GM12891 (cell line): Measurements from ENCODE around the gene SPNS2.

ENCODE experiments used
- DNase-seq: peaks from one replicate; pipeline ENCODE4 v3.0.0; 2011; ENCODE audit warnings: low spot score; ENCODE audit not compliant: insufficient read length
- FAIRE-seq: peaks from 2 replicates; lab custom pipeline; 2011; peaks lifted over from hg19 to GRCh38; lab: Jason Lieb, UNC
- PAX5 ChIP-seq: IDR thresholded peaks from 2 replicates; pipeline ENCODE4 v1.6.1; 2011; ENCODE audit warnings: low read length, moderate library complexity, mild to moderate bottlenecking; ENCODE audit not compliant: insufficient read depth, severe bottlenecking
- POLR2A ChIP-seq: IDR thresholded peaks from 2 replicates; pipeline ENCODE4 v1.6.1; 2011; ENCODE audit warnings: low read depth, low read length, control low read depth
- POLR2AphosphoS5 ChIP-seq: IDR thresholded peaks from 2 replicates; pipeline ENCODE4 v1.6.1; 2011; ENCODE audit warnings: low read depth, low read length, control low read depth
- POU2F2 ChIP-seq: IDR thresholded peaks from 2 replicates; pipeline ENCODE4 v1.6.1; 2011; ENCODE audit warnings: low read depth, mild to moderate bottlenecking, control low read depth, low read length, moderate library complexity
- SPI1 ChIP-seq: IDR thresholded peaks from 2 replicates; pipeline ENCODE4 v1.6.1; 2011; ENCODE audit warnings: low read depth, low read length, control low read depth
- TAF1 ChIP-seq: IDR thresholded peaks from 2 replicates; pipeline ENCODE4 v1.6.1; 2011; ENCODE audit warnings: low read depth, low read length, control low read depth

Gene SPNS2

DNA sequence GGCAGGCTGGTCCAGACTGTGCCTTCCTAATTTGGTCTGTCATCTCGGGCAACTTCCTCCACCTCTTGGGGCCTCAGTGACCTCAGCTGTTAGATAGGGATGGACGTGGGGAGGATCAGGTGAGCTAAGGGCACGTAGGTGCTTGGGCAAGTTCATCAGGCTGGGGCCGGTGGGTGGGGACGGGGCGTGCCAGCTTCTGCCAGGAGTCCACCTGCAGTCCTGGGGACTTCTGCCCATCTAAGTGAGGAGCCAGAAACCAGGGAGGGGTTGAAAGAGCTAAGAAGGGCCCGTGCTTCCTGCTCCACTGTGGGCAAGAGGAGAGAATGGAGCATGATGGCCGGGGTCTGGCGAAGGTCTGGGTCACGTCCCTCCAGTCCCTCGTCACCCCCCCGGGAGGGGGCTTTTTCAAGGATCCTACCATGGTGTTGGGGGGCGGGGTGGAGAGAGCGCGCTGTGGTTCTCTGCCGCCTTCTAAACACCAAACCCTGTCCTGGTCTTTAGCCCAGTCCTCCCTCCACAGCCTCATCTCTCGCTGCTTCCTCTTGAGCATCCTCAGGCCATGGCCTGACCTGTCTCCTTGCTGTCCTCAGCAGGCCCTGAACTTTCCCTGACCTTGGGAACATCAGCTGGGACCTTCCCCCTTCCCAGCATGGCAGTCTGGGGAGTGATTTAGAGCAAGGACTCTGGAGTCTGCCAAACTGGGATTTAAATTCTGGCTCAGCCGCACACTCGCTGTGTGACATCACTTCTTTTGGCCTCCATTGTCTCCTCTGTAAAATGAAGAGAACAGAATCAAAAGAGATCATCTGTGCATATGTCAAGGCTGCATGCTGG, 21.6 kb downstream of the SPNS2 start:
- no peak for TF ChIP-seq TAF1
- no peak for TF ChIP-seq SPI1
- TF ChIP-seq PAX5 = no peak
- no peak for TF ChIP-seq POLR2A
- no peak for TF ChIP-seq POLR2AphosphoS5
- TF ChIP-seq POU2F2 = no peak
- DNase-seq = no peak
- FAIRE-seq = no peak

DNA sequence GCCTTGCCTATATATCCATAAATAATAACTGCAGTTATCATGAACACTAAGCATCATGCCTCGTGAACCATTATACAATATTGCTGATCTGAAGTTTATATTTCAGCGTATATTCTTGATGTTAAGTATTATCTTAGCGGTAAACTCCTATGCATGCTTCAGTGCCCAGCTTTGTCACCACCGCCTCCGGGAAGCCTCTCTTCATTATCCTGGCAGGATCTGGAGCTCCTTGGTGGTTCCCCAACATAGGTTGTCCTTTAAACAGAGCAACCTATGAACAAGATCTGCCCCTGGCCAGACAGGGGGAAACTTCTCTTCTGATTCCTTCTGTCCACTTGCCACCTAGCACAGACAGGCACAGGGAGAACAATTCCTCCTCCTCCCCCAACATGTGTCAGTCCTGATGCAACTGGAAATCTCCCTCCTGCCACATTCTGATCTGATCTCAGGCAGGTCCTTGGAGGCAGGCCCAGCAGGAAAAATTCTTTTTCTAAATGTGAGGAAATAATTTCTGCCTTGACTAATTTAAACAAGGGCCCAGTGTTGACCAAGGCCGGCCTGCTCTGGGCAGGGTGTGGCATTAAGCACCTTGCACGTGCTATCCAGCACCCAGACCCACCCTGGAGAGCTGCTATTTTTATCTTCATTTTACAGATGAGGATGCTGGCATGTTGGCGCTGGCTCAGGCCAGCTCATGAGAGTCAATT, 22.4 kb downstream of the SPNS2 start:
- FAIRE-seq = no peak

DNA sequence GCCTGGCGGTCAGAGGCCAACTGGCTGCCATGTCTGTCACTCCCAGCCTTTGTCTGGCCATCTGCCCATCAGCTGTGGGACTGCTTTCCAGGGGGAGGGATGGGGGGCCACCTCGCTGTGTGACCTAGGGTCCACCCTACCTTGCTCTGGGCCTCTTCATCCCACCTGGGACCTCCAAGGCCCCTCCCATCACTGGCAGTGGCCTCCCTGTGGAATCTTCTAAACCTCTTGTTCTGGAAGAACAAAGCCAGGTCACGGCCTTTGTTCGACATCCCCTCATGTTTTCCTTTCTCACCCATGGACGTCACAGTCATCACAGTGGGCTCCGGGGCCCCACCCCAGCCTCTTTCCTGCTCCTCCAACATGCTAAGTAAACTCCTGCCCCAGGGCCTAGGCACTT, 24.0 kb downstream of the SPNS2 start:
- FAIRE-seq = no peak
- TF ChIP-seq POLR2A (no peak), SPI1 (no peak), TAF1 (no peak), POLR2AphosphoS5 (no peak)
- DNase-seq = no peak

More for the DNA sequence above, 22.4 kb downstream of the SPNS2 start:
- DNase-seq = no peak
- no peak for TF ChIP-seq POLR2AphosphoS5
- TF ChIP-seq POLR2A = no peak
- no peak for TF ChIP-seq TAF1
- TF ChIP-seq PAX5 = no peak
- no peak for TF ChIP-seq SPI1
- TF ChIP-seq POU2F2 = no peak

DNA sequence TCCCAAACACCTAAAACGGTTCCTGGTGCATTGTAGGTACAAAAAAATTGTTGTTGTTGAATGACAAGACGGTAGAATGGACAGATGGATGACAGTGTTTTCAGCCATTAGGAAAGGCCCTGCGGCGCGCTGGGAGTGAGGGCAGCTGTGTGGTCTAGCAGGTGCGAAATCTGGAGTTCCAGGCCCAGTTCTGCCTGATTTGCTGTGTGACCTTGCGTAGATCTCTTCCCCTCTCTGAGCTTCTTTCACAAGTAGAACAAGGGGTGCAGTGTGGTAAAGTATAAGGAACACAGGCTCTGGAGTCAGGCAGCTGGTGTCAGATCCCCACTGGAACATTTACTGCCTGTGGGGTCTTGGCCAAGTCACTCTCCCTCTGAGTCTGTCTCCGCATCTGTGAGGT, 25.3 kb downstream of the SPNS2 start:
- no peak for TF ChIP-seq PAX5
- FAIRE-seq = no peak
- no peak for DNase-seq

DNA sequence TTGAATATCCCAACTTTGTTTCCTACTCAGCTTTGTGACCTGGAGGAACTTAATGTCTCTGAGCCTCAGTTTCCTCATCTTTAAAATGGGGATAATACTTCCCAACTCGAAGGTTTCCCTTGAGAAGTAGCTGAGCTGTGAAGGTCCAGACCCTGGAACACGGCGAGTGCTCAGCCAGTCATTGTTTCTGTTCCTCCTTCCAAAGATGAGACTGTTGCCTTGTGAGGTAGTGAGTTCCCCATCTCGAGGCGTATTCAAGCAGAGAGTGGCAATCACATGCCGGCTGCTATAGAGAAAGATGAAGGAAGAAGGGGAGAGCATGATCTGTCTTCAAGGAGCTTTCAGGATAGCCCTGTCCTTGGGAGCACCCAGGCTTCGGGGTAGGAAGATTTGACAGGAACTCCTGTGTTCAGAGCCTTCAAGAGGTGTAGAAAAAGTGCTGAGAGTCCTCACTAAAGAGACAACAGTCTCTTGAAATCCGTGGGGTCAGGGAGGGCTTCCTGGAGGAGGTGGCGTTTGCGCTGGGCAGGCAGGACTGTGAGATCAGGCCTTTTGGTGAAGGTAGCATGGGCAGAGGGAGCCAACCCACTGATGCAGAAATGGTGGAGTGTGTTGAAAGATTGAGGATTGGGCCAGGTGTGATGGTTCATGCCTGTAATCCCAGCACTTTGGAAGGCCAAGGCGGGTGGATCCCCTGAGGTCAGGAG, 27.2 kb downstream of the SPNS2 start:
- no peak for DNase-seq
- FAIRE-seq = no peak
- TF ChIP-seq POLR2AphosphoS5 = no peak
- no peak for TF ChIP-seq POLR2A
- TF ChIP-seq SPI1 = no peak

DNA sequence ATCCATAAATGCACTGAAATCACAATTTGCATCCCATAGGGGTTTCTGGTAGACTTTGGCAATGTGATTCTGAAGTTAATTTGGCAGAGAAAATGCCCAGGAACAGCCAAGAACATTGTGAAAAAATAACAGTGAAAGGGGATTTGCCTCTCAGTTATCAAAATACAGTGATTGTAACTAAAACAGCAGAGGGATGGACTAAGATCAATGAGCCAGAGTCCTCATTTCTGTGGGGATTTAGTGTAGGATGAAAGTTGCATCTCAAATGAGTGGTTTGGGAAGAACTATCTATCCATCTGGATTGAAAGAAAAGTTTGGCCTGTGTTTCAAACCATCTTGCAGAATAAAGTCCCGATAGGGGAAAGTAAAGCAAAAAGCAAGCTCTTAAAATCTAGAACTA, 28.5 kb downstream of the SPNS2 start:
- DNase-seq = no peak
- FAIRE-seq = no peak
- no peak for TF ChIP-seq POLR2AphosphoS5
- no peak for TF ChIP-seq POU2F2
- TF ChIP-seq POLR2A = no peak
- no peak for TF ChIP-seq PAX5
- TF ChIP-seq TAF1 = no peak
- TF ChIP-seq SPI1 = no peak

DNA sequence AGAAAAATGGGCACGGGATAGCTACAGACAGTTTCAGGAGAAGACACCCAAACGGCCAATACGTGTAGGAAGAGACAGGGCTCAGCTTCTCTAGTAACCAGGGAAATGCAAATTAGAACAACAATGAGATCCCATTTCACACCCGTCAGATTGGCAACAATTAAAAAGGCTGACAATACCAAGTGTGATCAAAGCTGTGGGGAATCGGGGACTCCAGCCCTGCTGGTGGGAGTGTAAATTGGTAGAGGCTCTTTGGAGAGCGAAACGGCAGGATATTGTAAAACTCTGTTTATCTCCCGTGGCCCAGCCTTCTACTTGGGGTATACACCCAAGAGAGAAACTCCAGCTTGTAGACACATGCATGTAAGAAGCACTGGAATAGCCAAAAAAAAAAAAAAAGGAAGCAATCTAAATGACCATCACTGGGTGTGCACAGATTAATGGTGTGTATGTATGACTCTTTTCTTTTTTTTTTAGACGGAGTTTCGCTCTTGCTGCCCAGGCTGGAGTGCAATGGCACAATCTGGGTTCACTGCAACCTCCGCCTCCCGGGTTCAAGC, 29.0 kb downstream of the SPNS2 start:
- no peak for FAIRE-seq
- no peak for DNase-seq
- TF ChIP-seq PAX5 (no peak), POU2F2 (no peak), POLR2A (no peak), POLR2AphosphoS5 (no peak), TAF1 (no peak), SPI1 (no peak)

DNA sequence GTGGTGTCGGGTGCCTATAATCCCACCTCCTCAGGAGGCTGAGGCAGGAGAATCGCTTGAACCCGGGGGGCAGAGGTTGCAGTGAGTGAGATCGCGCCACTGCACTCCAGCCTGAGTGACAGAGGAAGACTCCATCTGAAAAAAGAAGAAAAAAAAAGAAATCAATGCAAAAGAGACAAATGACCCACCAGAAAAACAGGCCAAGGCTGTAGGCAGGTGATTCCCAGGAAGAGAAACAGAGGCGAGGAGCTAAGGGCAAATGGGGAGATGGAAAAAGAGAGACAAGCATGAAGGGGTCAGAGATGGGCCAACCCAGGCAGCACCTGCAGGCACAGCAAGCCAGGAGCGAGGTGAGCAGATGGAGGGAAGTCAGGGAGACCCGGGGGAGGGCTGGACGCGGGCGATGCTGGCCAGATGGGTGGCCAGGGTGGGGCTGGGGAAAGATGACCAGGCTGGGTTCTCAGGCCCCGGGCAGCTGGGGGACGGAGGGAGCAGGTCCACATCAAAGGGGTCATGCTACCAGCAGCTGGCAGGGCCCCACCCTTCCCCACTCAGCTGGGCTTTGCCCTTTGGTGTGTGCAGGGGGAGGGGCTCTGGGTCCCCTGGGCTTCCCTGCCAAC, 31.0 kb downstream of the SPNS2 start:
- no peak for DNase-seq

More for the DNA sequence above, 31.0 kb downstream of the SPNS2 start:
- no peak for FAIRE-seq
- TF ChIP-seq TAF1 (no peak), POLR2AphosphoS5 (no peak), POLR2A (no peak), SPI1 (no peak), POU2F2 (no peak), PAX5 (no peak)
